Neuronal stem cell (in vitro differentiated cells): Measurements from ENCODE around the gene PTPN6.

ENCODE experiments used
- DNase-seq: peaks from one replicate; pipeline ENCODE4 v3.0.0-alpha.2; 2013; ENCODE audit warnings: low spot score
- H2AFZ ChIP-seq: one replicate; pipeline ENCODE4 v1.6.1; 2013; ENCODE audit warnings: mild to moderate bottlenecking, low read length, inconsistent platforms
- H2AK5ac ChIP-seq: 2 replicates; pipeline ENCODE4 v1.6.1; 2013; ENCODE audit warnings: low read depth, mild to moderate bottlenecking, inconsistent platforms, low read length, moderate library complexity, mixed read lengths
- H2BK120ac ChIP-seq: 2 replicates; pipeline ENCODE4 v1.6.1; 2013; ENCODE audit warnings: low read depth, mild to moderate bottlenecking, inconsistent platforms, low read length, moderate library complexity, mixed read lengths
- H2BK12ac ChIP-seq: one replicate; pipeline ENCODE4 v1.6.1; 2013; ENCODE audit warnings: low read length, inconsistent platforms
- H2BK15ac ChIP-seq: 2 replicates; pipeline ENCODE4 v1.6.1; 2013; ENCODE audit warnings: mild to moderate bottlenecking, low read length, inconsistent platforms, mixed read lengths
- H2BK5ac ChIP-seq: one replicate; pipeline ENCODE4 v1.6.1; 2013; ENCODE audit warnings: inconsistent platforms, mild to moderate bottlenecking, low read length, moderate library complexity
- H3K14ac ChIP-seq: one replicate; pipeline ENCODE4 v1.6.1; 2013; ENCODE audit warnings: low read length, inconsistent platforms
- H3K18ac ChIP-seq: 2 replicates; pipeline ENCODE4 v1.6.1; 2013; ENCODE audit warnings: low read length, inconsistent platforms
- H3K23ac ChIP-seq: 2 replicates; pipeline ENCODE4 v1.6.1; 2013; ENCODE audit warnings: low read depth, mild to moderate bottlenecking, mixed read lengths, low read length, inconsistent platforms; ENCODE audit not compliant: poor library complexity
- H3K27ac ChIP-seq: replicated peaks from 3 replicates; pipeline ENCODE4 v1.5.1; 2013; ENCODE audit warnings: low read length, inconsistent platforms
- H3K27me3 ChIP-seq, 3 experiments: 2 replicates each; pipeline ENCODE4 v1.6.1; 2013; ENCODE audit warnings: low read length in 3 of 3, mild to moderate bottlenecking in 2 of 3, inconsistent platforms in 1 of 3, low read depth in 1 of 3, mixed read lengths in 1 of 3, moderate library complexity in 1 of 3; ENCODE audit not compliant: control insufficient read depth in 3 of 3, insufficient read depth in 3 of 3
- H3K36me3 ChIP-seq, 2 donors: replicated peaks in 1 of 2; 2 replicates each; pipeline ENCODE4 v1.6.1; 2013; ENCODE audit warnings: low read length in 2 of 2; ENCODE audit not compliant: control insufficient read depth in 2 of 2, insufficient read depth in 2 of 2
- H3K4ac ChIP-seq: 2 replicates; pipeline ENCODE4 v1.6.1; 2013; ENCODE audit warnings: inconsistent platforms, mild to moderate bottlenecking, low read length, moderate library complexity
- H3K4me1 ChIP-seq, 2 donors: 1 replicate in 1 of 2; 2 replicates in 1 of 2; pipeline ENCODE4 v1.6.1; 2013; ENCODE audit warnings: low read length in 2 of 2, low read depth in 1 of 2; ENCODE audit not compliant: control insufficient read depth in 2 of 2, insufficient read depth in 1 of 2
- H3K4me2 ChIP-seq: one replicate; pipeline ENCODE4 v1.6.1; 2013; ENCODE audit warnings: mild to moderate bottlenecking, low read length, inconsistent platforms; ENCODE audit not compliant: insufficient read depth, poor library complexity, severe bottlenecking
- H3K4me3 ChIP-seq, 2 donors: 2 replicates each; pipeline ENCODE4 v1.5.1; 2013; ENCODE audit warnings: low read length in 2 of 2, mild to moderate bottlenecking in 2 of 2, inconsistent platforms in 1 of 2, moderate library complexity in 1 of 2
- H3K79me1 ChIP-seq: one replicate; pipeline ENCODE4 v1.6.1; 2013; ENCODE audit warnings: low read depth, mild to moderate bottlenecking, inconsistent platforms, low read length, moderate library complexity
- H3K9ac ChIP-seq: one replicate; pipeline ENCODE4 v1.6.1; 2013; ENCODE audit warnings: mild to moderate bottlenecking, low read depth, low read length, inconsistent platforms; ENCODE audit not compliant: poor library complexity
- H3K9me3 ChIP-seq, 2 donors: replicated peaks in 1 of 2; 2 replicates each; pipeline versions ENCODE3 to v1.6.1; 2013; ENCODE audit warnings: low read length in 2 of 2, mild to moderate bottlenecking in 2 of 2, inconsistent platforms in 1 of 2, low read depth in 1 of 2, mixed read lengths in 1 of 2, moderate library complexity in 1 of 2; ENCODE audit not compliant: control insufficient read depth in 2 of 2, insufficient read depth in 1 of 2
- H4K8ac ChIP-seq: one replicate; pipeline ENCODE4 v1.6.1; 2013; ENCODE audit warnings: low read depth, mild to moderate bottlenecking, inconsistent platforms, low read length, moderate library complexity
- H4K91ac ChIP-seq: one replicate; pipeline ENCODE4 v1.6.1; 2013; ENCODE audit warnings: low read length, low read depth, mild to moderate bottlenecking, inconsistent platforms; ENCODE audit not compliant: poor library complexity
- WGBS, 2 donors: extraction: QIAGEN DNeasy Blood & Tissue Kit; methylation state at CpG; one replicate each; pipeline ENCODE4 v1.1.7; 2013; ENCODE audit warnings: missing lambda C conversion rate in 2 of 2, mixed read lengths in 1 of 2; ENCODE audit not compliant: insufficient read length in 2 of 2, insufficient replicate concordance in 1 of 2; ENCODE audit errors: extremely low coverage in 2 of 2; 5-methylcytosine and 5-hydroxymethylcytosine counted together

PTPN6 gene

DNA sequence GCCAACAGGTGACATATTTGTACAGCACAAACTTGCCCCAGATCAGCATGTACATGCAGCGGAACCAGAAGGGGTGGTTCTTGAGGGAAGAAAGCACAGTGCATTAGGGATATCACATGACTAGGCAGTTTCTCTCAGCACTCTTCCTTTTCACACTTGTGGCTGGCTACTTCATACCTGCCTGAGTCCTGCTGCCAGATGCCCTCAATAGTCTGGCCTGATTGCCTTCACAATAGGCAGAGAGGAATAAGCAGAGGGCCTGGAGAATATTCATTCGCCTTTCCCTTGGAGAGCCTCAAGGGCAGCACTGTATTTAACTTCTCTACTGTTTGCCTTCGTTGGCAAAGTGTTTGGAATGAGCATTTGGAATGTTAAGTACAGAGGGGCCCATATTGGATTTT is 27.5 kb downstream of the PTPN6 start:
- Histone ChIP-seq H3K36me3 (peaks cover 61 to 99% of the 10 kb centered on the region in 2 donors), H3K4me3 (no peak overlapping the region), H3K18ac (no peak overlapping the region), H3K9me3 (no peaks in the 10 kb centered on the region), H3K4me1 (no peaks in the 10 kb centered on the region), H3K14ac (no peak overlapping the region), H3K4ac (no peak overlapping the region), H4K91ac (no peak overlapping the region), H3K27me3 (no peaks in the 10 kb centered on the region), H2AFZ (no peak overlapping the region), H3K27ac (no peak overlapping the region), H2AK5ac (no peak overlapping the region), H2BK15ac (no peak overlapping the region), H2BK120ac (no peak overlapping the region), H3K23ac (no peak overlapping the region), H2BK12ac (no peak overlapping the region), H3K9ac (no peak overlapping the region), H3K4me2 (no peak overlapping the region), H2BK5ac (no peak overlapping the region), H3K79me1 (no peaks in the 10 kb centered on the region), H4K8ac (no peak overlapping the region)
- no peak for DNase-seq
- WGBS, 2 donors = no CpG with 5 or more reads among the region's 3 CpGs

DNA sequence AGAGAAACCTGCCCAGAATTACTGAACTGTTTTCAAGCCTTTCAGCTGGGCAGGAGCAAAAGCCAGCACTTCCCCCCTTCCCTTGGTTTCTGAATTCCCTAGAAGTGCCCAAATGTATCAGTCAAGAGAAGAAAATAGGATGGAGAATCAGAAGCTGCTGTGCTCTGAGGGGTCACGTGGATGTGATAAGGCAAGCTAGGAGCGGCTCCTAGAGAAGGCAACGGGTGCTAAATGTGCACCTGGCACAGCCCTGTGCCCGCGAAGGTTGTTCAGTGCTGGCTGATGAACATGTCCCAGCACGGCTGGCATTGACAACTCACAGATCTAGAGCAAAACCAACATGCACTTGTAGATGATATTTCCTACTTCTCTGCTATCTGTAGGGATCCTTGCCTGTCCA is 27.9 kb downstream of the PTPN6 start:
- no peaks in the 10 kb centered on the region for H3K4me1 ChIP-seq
- H3K14ac ChIP-seq = no peak overlapping the region
- H3K23ac ChIP-seq = no peak overlapping the region
- no peak overlapping the region for H3K4ac ChIP-seq
- H2BK15ac ChIP-seq = no peak overlapping the region
- no peak overlapping the region for H3K27ac ChIP-seq
- no CpG with 5 or more reads among the region's 6 CpGs for WGBS, 2 donors
- no peak for DNase-seq
- no peaks in the 10 kb centered on the region for H3K79me1 ChIP-seq
- no peaks in the 10 kb centered on the region for H3K27me3 ChIP-seq
- no peak overlapping the region for H2BK120ac ChIP-seq
- H4K8ac ChIP-seq = no peak overlapping the region
- no peak overlapping the region for H2AFZ ChIP-seq
- peaks cover 57 to 99% of the 10 kb centered on the region in 2 donors for H3K36me3 ChIP-seq
- no peak overlapping the region for H4K91ac ChIP-seq
- H3K4me2 ChIP-seq = no peak overlapping the region
- peak overlapping the region in 1 of 2 donors; percentile 21 for H3K4me3 ChIP-seq
- no peaks in the 10 kb centered on the region for H3K9me3 ChIP-seq
- no peak overlapping the region for H2BK12ac ChIP-seq
- H2BK5ac ChIP-seq = no peak overlapping the region
- no peak overlapping the region for H3K9ac ChIP-seq
- H3K18ac ChIP-seq = no peak overlapping the region
- no peak overlapping the region for H2AK5ac ChIP-seq

DNA sequence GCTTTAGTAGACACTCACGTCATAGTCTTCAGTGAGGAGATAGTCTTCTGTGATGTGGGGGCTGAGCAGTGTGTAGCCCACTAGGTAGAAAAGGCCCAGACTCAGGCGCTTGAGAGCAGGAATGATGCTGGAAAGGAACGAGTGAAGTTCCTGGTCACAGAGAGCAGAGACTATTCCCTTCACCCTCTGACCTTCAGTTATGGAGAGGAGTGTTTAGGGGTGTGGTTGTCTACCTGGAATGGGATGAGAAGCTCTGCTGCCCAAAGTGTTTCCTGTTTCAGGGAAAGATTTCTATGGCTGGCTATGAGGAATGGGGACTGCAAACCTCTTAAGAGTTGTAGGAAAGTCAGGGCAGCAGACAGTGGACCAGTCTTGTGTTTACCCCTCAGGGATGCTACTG is 28.3 kb downstream of the PTPN6 start:
- no peak overlapping the region for H3K9ac ChIP-seq
- H3K79me1 ChIP-seq = no peaks in the 10 kb centered on the region
- H3K4me1 ChIP-seq = no peaks in the 10 kb centered on the region
- no peak overlapping the region for H4K8ac ChIP-seq
- H3K18ac ChIP-seq = no peak overlapping the region
- no peak for DNase-seq
- H3K14ac ChIP-seq = no peak overlapping the region
- H3K4me3 ChIP-seq = no peak overlapping the region
- no peak overlapping the region for H2BK120ac ChIP-seq
- H2BK12ac ChIP-seq = no peak overlapping the region
- no peak overlapping the region for H2BK15ac ChIP-seq
- no peaks in the 10 kb centered on the region for H3K27me3 ChIP-seq
- no peak overlapping the region for H4K91ac ChIP-seq
- no peak overlapping the region for H3K23ac ChIP-seq
- no peak overlapping the region for H3K4ac ChIP-seq
- no peak overlapping the region for H3K4me2 ChIP-seq
- H3K27ac ChIP-seq = no peak overlapping the region
- H2AK5ac ChIP-seq = no peak overlapping the region
- no peaks in the 10 kb centered on the region for H3K9me3 ChIP-seq
- H2AFZ ChIP-seq = no peak overlapping the region
- peaks cover 53 to 99% of the 10 kb centered on the region in 2 donors for H3K36me3 ChIP-seq
- WGBS, 2 donors = no CpG with 5 or more reads among the region's 3 CpGs
- H2BK5ac ChIP-seq = no peak overlapping the region

DNA sequence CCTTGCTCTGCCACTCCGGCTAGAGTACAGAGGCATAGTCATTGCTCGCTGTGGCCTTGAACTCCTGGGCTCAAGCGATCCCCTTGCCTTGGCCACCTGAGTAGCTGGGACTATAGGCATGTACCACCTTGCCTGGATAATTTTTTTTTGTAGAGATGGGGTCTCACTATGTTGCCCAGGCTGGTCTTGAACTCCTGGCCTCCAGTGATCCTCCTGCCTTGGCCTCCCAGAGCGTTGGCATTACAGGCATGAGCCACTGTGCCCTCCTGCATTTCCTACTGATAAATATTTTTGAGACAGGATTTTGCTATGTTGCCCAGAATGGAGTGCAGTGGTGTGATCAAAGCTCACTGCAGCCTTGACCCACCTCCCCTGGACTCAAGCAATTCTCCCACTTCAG is 28.9 kb downstream of the PTPN6 start:
- no peak overlapping the region for H3K14ac ChIP-seq
- no CpG with 5 or more reads among the region's 4 CpGs for WGBS, 2 donors
- H3K4me2 ChIP-seq = no peak overlapping the region
- no peak overlapping the region for H3K18ac ChIP-seq
- no peaks in the 10 kb centered on the region for H3K4me1 ChIP-seq
- no peak overlapping the region for H2BK12ac ChIP-seq
- DNase-seq = no peak
- H3K4ac ChIP-seq = no peak overlapping the region
- H3K27ac ChIP-seq = no peak overlapping the region
- no peak overlapping the region for H2AFZ ChIP-seq
- H3K9me3 ChIP-seq = no peaks in the 10 kb centered on the region
- H3K4me3 ChIP-seq = no peak overlapping the region
- no peak overlapping the region for H2AK5ac ChIP-seq
- peaks cover 50 to 97% of the 10 kb centered on the region in 2 donors for H3K36me3 ChIP-seq
- H3K79me1 ChIP-seq = no peaks in the 10 kb centered on the region
- no peaks in the 10 kb centered on the region for H3K27me3 ChIP-seq
- no peak overlapping the region for H3K9ac ChIP-seq
- H2BK120ac ChIP-seq = no peak overlapping the region
- H3K23ac ChIP-seq = no peak overlapping the region
- no peak overlapping the region for H4K8ac ChIP-seq
- H2BK15ac ChIP-seq = no peak overlapping the region
- no peak overlapping the region for H2BK5ac ChIP-seq
- no peak overlapping the region for H4K91ac ChIP-seq
